HG03378 (cell line): Measurements from ENCODE around the gene IFT57.

Experiments
- ATAC-seq: cut with Tn5 transposase; IDR thresholded peaks from one replicate; pipeline ENCODE4 v1.9.1; 2021; ENCODE audit warnings: mild to moderate bottlenecking, moderate library complexity; ENCODE audit not compliant: unreplicated experiment

Gene IFT57

DNA sequence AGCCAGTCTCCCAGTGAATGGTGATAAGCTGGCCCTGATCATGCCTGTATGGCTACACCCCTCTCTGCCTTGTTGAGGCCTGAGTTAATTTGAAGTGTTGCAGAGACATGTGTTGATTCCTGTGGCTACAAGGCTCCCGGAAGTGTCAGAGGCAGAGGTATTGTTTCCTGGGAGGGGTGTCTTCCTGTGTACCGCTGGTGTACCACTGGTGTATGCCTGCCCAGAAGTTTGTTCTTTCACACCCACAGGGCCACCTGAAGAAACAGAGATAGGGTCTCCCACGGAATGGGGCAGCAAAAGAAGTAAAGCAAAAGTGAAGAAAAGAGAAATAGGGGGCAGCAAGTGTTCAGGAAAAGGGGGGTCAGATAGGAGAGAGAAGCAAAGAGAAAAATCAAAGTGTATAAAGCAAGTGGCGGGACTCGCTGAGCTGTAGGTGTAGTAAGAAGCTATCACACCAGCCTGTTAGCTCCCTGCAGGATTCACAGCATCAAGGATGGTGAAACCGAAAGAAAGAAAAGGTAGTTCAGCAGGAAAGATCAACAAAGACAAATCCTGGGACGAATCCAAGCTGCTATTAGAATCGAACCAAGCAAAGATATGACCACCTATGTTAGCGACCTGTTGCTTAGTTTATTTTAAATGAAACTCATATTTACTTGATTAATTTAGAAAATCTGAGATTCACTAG, 94.8 kb downstream of the IFT57 start:
- no peak for ATAC-seq

DNA sequence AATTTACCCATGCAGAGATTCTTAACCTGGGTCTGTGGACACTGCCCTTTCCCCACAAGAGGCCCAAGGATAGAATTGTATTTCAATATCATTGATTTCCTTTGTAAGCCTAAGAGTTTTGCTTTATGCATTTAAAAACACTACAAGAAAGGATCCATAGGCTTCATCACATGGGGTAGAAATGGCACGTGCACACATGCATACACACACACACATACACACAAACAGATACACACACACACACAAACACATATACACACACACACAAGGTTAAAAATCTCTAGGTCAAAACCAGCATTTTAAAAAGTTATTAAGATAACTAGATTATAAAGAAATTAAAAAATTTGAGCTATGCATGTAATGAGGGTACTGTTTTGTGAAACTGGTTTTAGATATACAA, 95.9 kb downstream of the IFT57 start:
- no peak for ATAC-seq

DNA sequence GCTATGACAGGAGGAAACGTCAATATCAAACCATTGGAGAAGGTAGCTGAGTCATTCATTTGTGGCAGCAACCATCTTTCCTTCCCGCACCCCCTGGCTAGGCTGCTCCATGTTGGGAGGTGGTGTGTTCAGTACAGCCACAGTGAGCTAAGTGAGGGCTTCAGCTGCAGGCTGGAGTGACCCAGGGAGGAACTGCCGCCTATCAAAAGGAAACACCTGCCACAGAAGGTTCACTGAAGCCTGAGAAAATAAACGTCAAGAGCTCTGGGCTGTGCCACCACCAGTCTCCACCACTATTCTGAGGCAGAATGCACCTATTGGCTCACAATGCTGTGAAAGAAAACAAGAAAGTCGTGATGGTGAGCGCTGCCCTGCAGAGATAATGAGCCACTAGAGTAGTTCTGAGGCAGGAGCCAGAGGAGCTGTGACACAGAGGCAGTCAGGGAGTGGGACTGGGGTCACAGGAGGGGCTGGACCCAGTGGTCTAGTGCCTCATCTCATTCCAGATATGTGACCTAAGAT, 96.6 kb downstream of the IFT57 start:
- peak; percentile 54 for ATAC-seq

- ATAC-seq = no peak
Measured at GRCh38 chr3:108125153-108125543, 97.1 kb downstream of the IFT57 start.

GRCh38 chr3:108124337-108125152, 97.7 kb downstream of the IFT57 start:
- peak; percentile 84 for ATAC-seq

DNA sequence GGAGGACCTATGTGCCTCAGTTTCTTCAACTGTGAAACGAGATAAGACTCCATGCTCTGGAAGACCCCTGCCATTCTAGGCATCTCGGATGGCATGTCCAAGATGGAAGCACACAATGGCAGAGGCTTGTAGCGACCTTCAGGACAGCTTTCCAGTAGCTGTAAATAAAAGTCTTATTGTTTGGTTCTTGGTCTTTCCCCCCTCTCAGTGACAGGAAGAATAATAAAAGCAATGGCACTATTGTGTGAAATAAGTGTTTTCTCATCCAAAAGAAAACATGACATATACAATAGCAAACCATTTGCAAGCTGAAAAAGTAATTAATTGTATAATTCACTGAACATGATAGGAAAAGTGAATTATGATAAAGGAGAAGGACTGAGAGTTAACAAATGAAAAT, 98.9 kb downstream of the IFT57 start:
- ATAC-seq = no peak

GRCh38 chr3:108122276-108122675, 99.9 kb downstream of the IFT57 start:
- no peak for ATAC-seq

DNA sequence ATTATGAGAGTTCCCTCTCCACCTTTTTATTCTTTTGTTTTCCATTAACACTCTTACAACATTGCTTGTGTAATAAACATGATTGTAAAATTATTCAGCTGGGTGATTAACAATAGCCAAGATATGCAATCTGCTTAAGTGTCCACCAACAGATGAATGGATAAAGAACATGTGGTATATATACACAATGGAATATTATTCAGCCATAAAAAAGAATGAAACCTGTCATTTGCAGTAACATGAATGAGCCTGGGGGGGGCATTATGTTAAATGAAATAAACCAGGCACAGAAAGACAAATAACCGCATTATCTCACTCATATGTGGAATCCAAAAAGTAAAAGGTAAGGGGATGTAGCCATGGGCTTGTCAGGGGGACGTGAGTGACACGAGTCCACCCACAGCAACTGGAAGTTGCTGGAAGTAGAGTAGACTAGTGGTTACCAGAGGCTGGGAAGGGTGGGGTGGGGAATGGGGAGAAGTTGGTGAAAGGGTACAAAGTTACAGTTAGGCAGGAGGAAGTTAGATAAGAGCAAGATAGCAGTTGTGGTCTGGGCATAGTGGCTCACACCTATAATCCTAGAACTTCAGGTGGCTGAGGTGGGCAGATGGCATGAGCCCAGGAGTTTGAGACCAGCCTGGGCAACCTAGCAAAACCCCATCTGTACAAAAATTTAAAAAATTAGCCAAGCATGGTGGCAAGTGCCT, 102.7 kb downstream of the IFT57 start:
- no peak for ATAC-seq

- no peak for ATAC-seq
Measured at GRCh38 chr3:108118038-108118768, 104.0 kb downstream of the IFT57 start.

DNA sequence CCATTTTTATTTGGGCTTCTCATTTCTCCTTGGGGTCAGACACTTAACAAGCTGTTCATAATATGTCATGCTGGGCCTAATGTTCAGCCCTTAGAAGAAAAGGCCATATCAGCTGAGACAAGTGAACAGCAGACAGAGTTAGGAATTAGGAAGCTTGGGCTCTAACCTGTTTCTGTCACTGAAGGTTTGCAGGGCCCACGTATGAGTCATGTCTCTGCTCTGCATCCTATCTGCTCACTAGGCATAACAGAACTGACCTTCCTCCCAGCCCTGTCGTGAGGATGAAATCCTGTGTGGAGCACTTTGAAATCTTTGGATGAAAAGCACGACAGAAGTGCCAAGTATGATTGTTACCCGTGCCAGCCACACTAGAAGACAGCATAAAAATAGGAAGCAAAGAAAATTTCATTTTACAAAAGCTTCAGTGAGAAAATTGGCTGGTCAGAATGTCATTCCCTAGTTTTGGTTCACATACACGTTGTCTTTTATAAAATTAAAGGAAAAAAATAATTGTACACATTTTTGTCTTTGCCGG, 104.9 kb downstream of the IFT57 start:
- peak; percentile 50 for ATAC-seq

GRCh38 chr3:108114423-108115065, 107.7 kb downstream of the IFT57 start:
- no peak for ATAC-seq

DNA sequence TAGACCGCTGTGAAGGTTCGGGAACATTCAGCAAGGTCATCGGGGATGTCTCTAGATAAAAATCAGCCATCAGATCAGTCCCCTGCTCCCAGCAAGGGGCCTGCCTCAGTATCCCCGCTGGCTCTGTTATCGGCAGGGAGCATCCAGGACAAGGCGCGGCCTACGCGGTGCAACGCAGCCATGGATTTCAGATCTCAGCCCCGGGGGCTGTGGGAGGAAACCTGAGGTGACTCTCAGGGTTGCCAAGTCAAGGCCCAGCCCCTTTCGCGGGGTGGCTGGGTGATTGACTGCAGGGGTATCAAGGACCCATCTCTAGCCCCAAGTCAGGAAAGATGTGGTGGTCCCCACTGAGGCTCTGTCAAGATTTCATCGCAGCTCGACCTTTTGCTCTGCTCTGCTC, 108.2 kb downstream of the IFT57 start:
- no peak for ATAC-seq

GRCh38 chr3:108110934-108111333, 111.3 kb downstream of the IFT57 start:
- no peak for ATAC-seq
